ENCODE measurements around the gene SOWAHA. TPM values are rescaled to one million over a fixed set of nuclear protein-coding genes. Genes with fewer than 3 reads are reported as not detected.

Gene SOWAHA
- total RNA-seq, 4 donors from 2014 or later = 0.16 to 0.75 (median 0.37) TPM

GRCh38 chr5:132830436-132831094 lies 17.5 kb downstream of the SOWAHA start, which contains the start of gene SHROOM1:
TSS of gene SHROOM1 (minus strand) at chr5:132830647. CDS start at chr5:132826140, 4,507 bp downstream.
- no peak for TF ChIP-seq CTCF (IDR thresholded peaks at IDR 0.05; ENCODE audit: low read depth)

- TF ChIP-seq CTCF (IDR thresholded peaks at IDR 0.05; ENCODE audit: low read depth) = no peak
These were observed 18.2 kb downstream of the SOWAHA start for GRCh38 chr5:132831095-132831860.

GRCh38 chr5:132832612-132833011 lies 19.5 kb downstream of the SOWAHA start:
- TF ChIP-seq CTCF (IDR thresholded peaks at IDR 0.05; ENCODE audit: low read depth) = no peak

- TF ChIP-seq CTCF (IDR thresholded peaks at IDR 0.05; ENCODE audit: low read depth) = no peak
These were observed 21.0 kb downstream of the SOWAHA start for GRCh38 chr5:132834057-132834456.

- TF ChIP-seq CTCF (IDR thresholded peaks at IDR 0.05; ENCODE audit: low read depth) = no peak
These were observed 23.8 kb downstream of the SOWAHA start for GRCh38 chr5:132836852-132837251.

GRCh38 chr5:132837868-132838267 lies 24.8 kb downstream of the SOWAHA start:
- no peak for TF ChIP-seq CTCF (IDR thresholded peaks at IDR 0.05; ENCODE audit: low read depth)

GRCh38 chr5:132838516-132839282 lies 25.6 kb downstream of the SOWAHA start:
- TF ChIP-seq CTCF (IDR thresholded peaks at IDR 0.05; ENCODE audit: low read depth) = no peak

All from subcutaneous adipose tissue (tissue), 4 donors.